NCI-H526 (cell line): Measurements from ENCODE around the gene PARL.
"Not testable (repeated sequence)": the region's sequence is repeated elsewhere in the genome, so short reads cannot be mapped to it uniquely, and the experiment has no call there.

Experiments used
- DNase-seq, 2 experiments: peaks; one replicate each; lab custom pipeline; 2025; lab: John Stamatoyannopoulos, UW

PARL gene

GRCh38 chr3:183904833-183905780, 20.4 kb upstream of the PARL start:
- DNase-seq: no peak

GRCh38 chr3:183898028-183898431, 13.3 kb upstream of the PARL start:
- DNase-seq: peak; percentile 54 to 85

- no peak for DNase-seq
These were observed 12.9 kb upstream of the PARL start for GRCh38 chr3:183897606-183898005.

GRCh38 chr3:183896610-183897009, 11.9 kb upstream of the PARL start:
- DNase-seq: no peak

GRCh38 chr3:183896184-183896583, 11.5 kb upstream of the PARL start:
- DNase-seq: no peak

- DNase-seq: no peak
These were observed 11.1 kb upstream of the PARL start for GRCh38 chr3:183895774-183896173.

GRCh38 chr3:183895296-183895695, 10.6 kb upstream of the PARL start:
- DNase-seq: peak; percentile 25 to 64

GRCh38 chr3:183892610-183893214, 8.0 kb upstream of the PARL start:
- DNase-seq: no peak

GRCh38 chr3:183885766-183886165, 1.1 kb upstream of the PARL start:
- DNase-seq: no peak

- no peak for DNase-seq
These were observed 618 bp downstream of the PARL start for GRCh38 chr3:183884097-183884426.

GRCh38 chr3:183883291-183884096, 1.2 kb downstream of the PARL start:
- DNase-seq: no peak

GRCh38 chr3:183880121-183880520, 4.6 kb downstream of the PARL start:
- no peak for DNase-seq

GRCh38 chr3:183879243-183879642, 5.4 kb downstream of the PARL start:
- no peak for DNase-seq

GRCh38 chr3:183878071-183878470, 6.6 kb downstream of the PARL start:
- DNase-seq: no peak

- not testable (repeated sequence) for DNase-seq
These were observed 7.5 kb downstream of the PARL start for GRCh38 chr3:183877227-183877626.

- no peak for DNase-seq
These were observed 9.3 kb downstream of the PARL start for GRCh38 chr3:183875411-183875810.

GRCh38 chr3:183873914-183874313, 10.8 kb downstream of the PARL start:
- DNase-seq: no peak

- DNase-seq: no peak
These were observed 13.1 kb downstream of the PARL start for GRCh38 chr3:183871541-183871940.

- DNase-seq: no peak
These were observed 14.1 kb downstream of the PARL start for GRCh38 chr3:183870563-183870962.

GRCh38 chr3:183868796-183869195, 15.9 kb downstream of the PARL start:
- no peak for DNase-seq

- DNase-seq: no peak
These were observed 22.1 kb downstream of the PARL start for GRCh38 chr3:183862610-183863009.

- no peak for DNase-seq
These were observed 26.8 kb downstream of the PARL start for GRCh38 chr3:183857863-183858262.
